DND-41 (cell line): Measurements from ENCODE around the gene GPR146.

Experiments
- ATAC-seq: fragments of 200-7000 bp; cut with Tn5 transposase; 3 replicates; pipeline ENCODE4 v1.9.1; 2021; ENCODE audit warnings: low read depth; ENCODE audit not compliant: insufficient read depth
- DNase-seq: peaks from one replicate; pipeline ENCODE4 v3.0.0-alpha.2; 2020
- H2AFZ ChIP-seq: 2 replicates; pipeline ENCODE4 v1.6.0; 2012; ENCODE audit warnings: low read depth, low read length
- H3K27ac ChIP-seq: 2 replicates; pipeline ENCODE4 v1.5.1; 2012; ENCODE audit warnings: low read length, inconsistent platforms
- H3K27me3 ChIP-seq: fragments of 200-600 bp; sonication (generic); 2 replicates; pipeline ENCODE4 v1.6.0; 2012; ENCODE audit warnings: low read length, mild to moderate bottlenecking, inconsistent platforms; ENCODE audit not compliant: insufficient read depth, poor library complexity
- H3K36me3 ChIP-seq: 2 replicates; pipeline ENCODE4 v1.5.1; 2012; ENCODE audit warnings: low read length, inconsistent platforms; ENCODE audit not compliant: insufficient read depth
- H3K4me1 ChIP-seq: 2 replicates; pipeline ENCODE4 v1.5.1; 2012; ENCODE audit warnings: mild to moderate bottlenecking, low read length; ENCODE audit not compliant: insufficient read depth
- H3K4me2 ChIP-seq: 2 replicates; pipeline ENCODE4 v1.6.0; 2012; ENCODE audit warnings: mild to moderate bottlenecking, moderate library complexity, low read length, inconsistent platforms; ENCODE audit not compliant: insufficient read depth
- H3K4me3 ChIP-seq, 2 experiments: fragments of 200-600 bp in 1 of 2; shearing (Covaris generic) in 1 of 2; 2 replicates each; pipeline ENCODE4 v1.5.1; 2012 to 2016; ENCODE audit warnings: inconsistent platforms in 2 of 2, low read length in 2 of 2, mild to moderate bottlenecking in 2 of 2, low read depth in 1 of 2, moderate library complexity in 1 of 2
- H3K79me2 ChIP-seq: 2 replicates; pipeline ENCODE4 v1.6.0; 2012; ENCODE audit warnings: low read length, inconsistent platforms; ENCODE audit not compliant: insufficient read depth
- H3K9ac ChIP-seq: 2 replicates; pipeline ENCODE4 v1.6.0; 2012; ENCODE audit warnings: low read depth, mild to moderate bottlenecking, inconsistent platforms, low read length, moderate library complexity
- H3K9me3 ChIP-seq: 2 replicates; pipeline ENCODE4 v1.5.1; 2012; ENCODE audit warnings: low read length, moderate library complexity, mild to moderate bottlenecking, inconsistent platforms; ENCODE audit not compliant: insufficient read depth, severe bottlenecking
- H4K20me1 ChIP-seq: 2 replicates; pipeline ENCODE4 v1.6.0; 2012; ENCODE audit warnings: low read length; ENCODE audit not compliant: insufficient read depth
- CTCF ChIP-seq: IDR thresholded peaks from 2 replicates; pipeline ENCODE4 v1.5.1; 2012; ENCODE audit warnings: borderline replicate concordance, low read length, moderate library complexity, mild to moderate bottlenecking; ENCODE audit not compliant: poor library complexity, severe bottlenecking; ENCODE audit errors: extremely low read depth
- EZH2 ChIP-seq: IDR thresholded peaks from 3 replicates; pipeline ENCODE4 v1.6.1; 2012; ENCODE audit warnings: borderline replicate concordance, low read depth, mild to moderate bottlenecking, moderate library complexity, low read length, inconsistent platforms; ENCODE audit not compliant: severe bottlenecking

The GPR146 gene

GRCh38 chr7:1106063-1106792 is 61.9 kb downstream of the GPR146 start:
- Histone ChIP-seq H3K36me3 (0 out of 2 replicates have a peak, but pooled peaks cover 2% of the 10 kb centered on the region), H3K9ac (no peak overlapping the region), H3K27ac (no peak overlapping the region), H3K27me3 (no peaks in the 10 kb centered on the region), H4K20me1 (peaks cover 30% of the 10 kb centered on the region), H3K4me3 (no peak overlapping the region), H3K4me1 (no peaks in the 10 kb centered on the region; the same call in 1 of the 2 replicates), H3K4me2 (no peak overlapping the region), H3K79me2 (peaks cover 15% of the 10 kb centered on the region), H2AFZ (no peak overlapping the region), H3K9me3 (no peaks in the 10 kb centered on the region)
- TF ChIP-seq CTCF (no peak), EZH2 (no peak)
- DNase-seq, result no peak
- no peak for ATAC-seq

- H3K4me1 ChIP-seq, result no peaks in the 10 kb centered on the region; the same call in 1 of the 2 replicates
- TF ChIP-seq CTCF (no peak), EZH2 (no peak)
- peaks cover 13% of the 10 kb centered on the region for H3K79me2 ChIP-seq
- no peak overlapping the region for H3K9ac ChIP-seq
- no peak overlapping the region for H2AFZ ChIP-seq
- H3K36me3 ChIP-seq, result 0 out of 2 replicates have a peak, but pooled peaks cover 2% of the 10 kb centered on the region
- H4K20me1 ChIP-seq, result peaks cover 30% of the 10 kb centered on the region
- H3K4me3 ChIP-seq, result no peak overlapping the region
- no peak for ATAC-seq
- H3K27ac ChIP-seq, result no peak overlapping the region
- no peaks in the 10 kb centered on the region for H3K9me3 ChIP-seq
- H3K27me3 ChIP-seq, result no peaks in the 10 kb centered on the region
- no peak for DNase-seq
- H3K4me2 ChIP-seq, result no peak overlapping the region
Observed at GRCh38 chr7:1106793-1107421, 62.6 kb downstream of the GPR146 start.

- ATAC-seq (no peak), DNase-seq (no peak)
- Histone ChIP-seq H3K27ac (no peak overlapping the region; the same call in 1 of the 2 replicates), H3K9me3 (no peaks in the 10 kb centered on the region), H4K20me1 (peaks cover 20% of the 10 kb centered on the region), H3K79me2 (peaks cover 8% of the 10 kb centered on the region), H2AFZ (no peak overlapping the region), H3K4me2 (no peak overlapping the region), H3K4me3 (no peak overlapping the region), H3K27me3 (no peaks in the 10 kb centered on the region), H3K36me3 (peaks cover 9% of the 10 kb centered on the region; the same call in 1 of the 2 replicates), H3K9ac (no peak overlapping the region), H3K4me1 (no peaks in the 10 kb centered on the region; the same call in 1 of the 2 replicates)
- TF ChIP-seq EZH2, result no peak
- no peak for TF ChIP-seq CTCF
Observed at GRCh38 chr7:1108264-1108920, 64.0 kb downstream of the GPR146 start.
